Fibroblast of lung (primary cell): Measurements from ENCODE around the gene G6PC3. TPM values are rescaled to one million over a fixed set of nuclear protein-coding genes. Genes with fewer than 3 reads are reported as not detected.

Experiments used
- DNase-seq, 2 donors: peaks; one replicate each; pipeline versions ENCODE4 v3.0.0 to v3.0.0-alpha.2; 2010; ENCODE audit warnings: low read depth in 2 of 2
- H2AFZ ChIP-seq: 2 replicates; pipeline ENCODE4 v1.5.1; 2012; ENCODE audit warnings: low read length, control low read depth, inconsistent platforms
- H3K27ac ChIP-seq: 2 replicates; pipeline ENCODE4 v1.5.1; 2011; ENCODE audit warnings: low read length, control low read depth; ENCODE audit not compliant: insufficient read depth
- H3K27me3 ChIP-seq: 2 replicates; pipeline ENCODE4 v1.5.1; 2011; ENCODE audit warnings: mild to moderate bottlenecking, low read length; ENCODE audit not compliant: control insufficient read depth, insufficient read depth
- H3K36me3 ChIP-seq: 2 replicates; pipeline ENCODE4 v1.5.1; 2011; ENCODE audit warnings: low read length; ENCODE audit not compliant: control insufficient read depth, insufficient read depth
- H3K4me1 ChIP-seq: 2 replicates; pipeline ENCODE4 v1.5.1; 2011; ENCODE audit warnings: low read length; ENCODE audit not compliant: control insufficient read depth, insufficient read depth; ENCODE audit errors: extremely low read depth
- H3K4me2 ChIP-seq: 2 replicates; pipeline ENCODE4 v1.5.1; 2011; ENCODE audit warnings: low read length, control low read depth; ENCODE audit not compliant: insufficient read depth; ENCODE audit errors: extremely low read depth
- H3K4me3 ChIP-seq, 4 experiments: fragments of 200-600 bp in 1 of 4; sonication (generic) in 1 of 4; replicated peaks in 1 of 4; 2 replicates each; pipeline ENCODE4 v1.5.1; 2011 to 2016; ENCODE audit warnings: low read length in 4 of 4, low read depth in 3 of 4, mild to moderate bottlenecking in 3 of 4, control low read depth in 2 of 4, inconsistent platforms in 1 of 4, mixed read lengths in 1 of 4; ENCODE audit not compliant: insufficient read depth in 1 of 4; ENCODE audit errors: control extremely low read depth in 1 of 4
- H3K79me2 ChIP-seq: 2 replicates; pipeline ENCODE4 v1.5.1; 2012; ENCODE audit warnings: mild to moderate bottlenecking, low read length, inconsistent platforms; ENCODE audit not compliant: control insufficient read depth, insufficient read depth
- H3K9ac ChIP-seq: 2 replicates; pipeline ENCODE4 v1.5.1; 2011; ENCODE audit warnings: mild to moderate bottlenecking, low read length, control low read depth; ENCODE audit not compliant: insufficient read depth
- H3K9me3 ChIP-seq: 2 replicates; pipeline ENCODE4 v1.5.1; 2012; ENCODE audit warnings: low read depth, low read length; ENCODE audit not compliant: control insufficient read depth, insufficient read depth
- H4K20me1 ChIP-seq: 2 replicates; pipeline ENCODE4 v1.5.1; 2011; ENCODE audit warnings: low read length; ENCODE audit not compliant: control insufficient read depth, insufficient read depth; ENCODE audit errors: extremely low read depth
- EZH2 ChIP-seq: IDR thresholded peaks from 2 replicates; pipeline ENCODE4 v1.5.1; 2012; ENCODE audit warnings: low read length, control low read depth, mild to moderate bottlenecking; ENCODE audit errors: missing control alignments
- polyA plus RNA-seq, 2 donors: library from polyadenylated mRNA; depleted of rRNA in 1 of 2; stranded (reverse) in 1 of 2; unstranded in 1 of 2; fragments of >200 nt; gene quantifications; 2 replicates each; pipeline ENCODE4 v1.2.1, GENCODE V29; 2011 to 2012; ENCODE audit warnings: missing spikeins in 1 of 2
- total RNA-seq: library from RNA; depleted of rRNA; stranded (reverse); fragments of >200 nt; gene quantifications from 2 replicates; pipeline ENCODE4 v1.2.1, GENCODE V29; 2014
- TF ChIP-seq, protein P1 (sequence below), 2 donors: IDR thresholded peaks in 1 of 2; conservative IDR thresholded peaks in 1 of 2; 1 replicate in 1 of 2; 2 replicates in 1 of 2; pipeline ENCODE4 v1.5.1; 2011 to 2012; ENCODE audit warnings: low read length in 2 of 2, control low read depth in 1 of 2, inconsistent platforms in 1 of 2, low read depth in 1 of 2, mild to moderate bottlenecking in 1 of 2

The G6PC3 gene
- total and polyA plus RNA-seq, 2 donors (not counting 1 experiment from before 2014, with no cell fraction given) = 40.0 to 76.1 TPM

DNA sequence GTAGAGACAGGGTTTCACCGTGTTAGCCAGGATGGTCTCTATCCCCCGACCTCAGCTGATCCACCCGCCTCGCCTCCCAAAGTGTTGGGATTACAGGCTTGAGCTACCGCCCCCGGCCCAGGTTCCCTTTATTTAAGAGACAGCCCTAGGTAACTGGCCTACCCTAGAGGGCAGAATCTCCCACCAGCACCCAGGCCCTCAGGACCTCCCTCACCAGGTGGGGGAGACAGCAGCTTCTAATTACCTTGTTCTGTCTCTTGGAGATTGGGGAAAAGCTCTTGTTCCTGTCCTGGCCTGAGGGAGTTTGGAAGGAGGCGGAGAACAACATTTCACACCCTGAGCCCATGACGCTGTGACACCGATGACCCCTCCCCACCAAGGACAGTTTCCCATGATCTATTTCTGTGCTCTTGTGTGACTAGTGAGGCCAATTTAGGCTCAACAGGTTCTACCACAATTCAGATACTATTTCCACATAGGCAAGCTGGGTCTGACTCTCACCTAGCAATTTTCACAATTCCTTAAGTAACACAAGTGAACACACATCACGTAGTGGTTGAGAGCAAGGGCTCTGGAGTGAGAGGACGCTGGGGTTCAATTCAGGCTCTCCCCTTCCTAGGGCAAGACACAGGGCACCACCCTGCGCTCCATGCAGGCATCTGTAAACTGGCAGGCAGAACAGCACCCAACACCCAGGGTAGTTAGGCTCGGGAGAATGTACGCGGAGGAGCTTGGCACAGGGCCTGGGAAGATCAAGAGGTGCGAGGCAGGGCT, 32.5 kb downstream of the G6PC3 start:
- Histone ChIP-seq H3K79me2 (peaks cover 33% of the 10 kb centered on the region), H3K4me1 (peaks cover 10% of the 10 kb centered on the region), H3K4me3 (no peak overlapping the region), H2AFZ (no peak overlapping the region), H3K4me2 (no peak overlapping the region), H3K27ac (no peak overlapping the region), H3K27me3 (no peaks in the 10 kb centered on the region), H3K9ac (no peak overlapping the region), H3K9me3 (no peaks in the 10 kb centered on the region), H3K36me3 (no peaks in the 10 kb centered on the region), H4K20me1 (no peaks in the 10 kb centered on the region)
- no peak for DNase-seq
- no peak for TF ChIP-seq EZH2
- TF ChIP-seq, protein P1, sequence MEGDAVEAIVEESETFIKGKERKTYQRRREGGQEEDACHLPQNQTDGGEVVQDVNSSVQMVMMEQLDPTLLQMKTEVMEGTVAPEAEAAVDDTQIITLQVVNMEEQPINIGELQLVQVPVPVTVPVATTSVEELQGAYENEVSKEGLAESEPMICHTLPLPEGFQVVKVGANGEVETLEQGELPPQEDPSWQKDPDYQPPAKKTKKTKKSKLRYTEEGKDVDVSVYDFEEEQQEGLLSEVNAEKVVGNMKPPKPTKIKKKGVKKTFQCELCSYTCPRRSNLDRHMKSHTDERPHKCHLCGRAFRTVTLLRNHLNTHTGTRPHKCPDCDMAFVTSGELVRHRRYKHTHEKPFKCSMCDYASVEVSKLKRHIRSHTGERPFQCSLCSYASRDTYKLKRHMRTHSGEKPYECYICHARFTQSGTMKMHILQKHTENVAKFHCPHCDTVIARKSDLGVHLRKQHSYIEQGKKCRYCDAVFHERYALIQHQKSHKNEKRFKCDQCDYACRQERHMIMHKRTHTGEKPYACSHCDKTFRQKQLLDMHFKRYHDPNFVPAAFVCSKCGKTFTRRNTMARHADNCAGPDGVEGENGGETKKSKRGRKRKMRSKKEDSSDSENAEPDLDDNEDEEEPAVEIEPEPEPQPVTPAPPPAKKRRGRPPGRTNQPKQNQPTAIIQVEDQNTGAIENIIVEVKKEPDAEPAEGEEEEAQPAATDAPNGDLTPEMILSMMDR (conservative IDR thresholded peaks at IDR 0.05 in 1 of 2, IDR thresholded peaks at IDR 0.05 in 1 of 2; ENCODE audit: low read depth in 1 of 2, low read length in 2 of 2) = no peak

DNA sequence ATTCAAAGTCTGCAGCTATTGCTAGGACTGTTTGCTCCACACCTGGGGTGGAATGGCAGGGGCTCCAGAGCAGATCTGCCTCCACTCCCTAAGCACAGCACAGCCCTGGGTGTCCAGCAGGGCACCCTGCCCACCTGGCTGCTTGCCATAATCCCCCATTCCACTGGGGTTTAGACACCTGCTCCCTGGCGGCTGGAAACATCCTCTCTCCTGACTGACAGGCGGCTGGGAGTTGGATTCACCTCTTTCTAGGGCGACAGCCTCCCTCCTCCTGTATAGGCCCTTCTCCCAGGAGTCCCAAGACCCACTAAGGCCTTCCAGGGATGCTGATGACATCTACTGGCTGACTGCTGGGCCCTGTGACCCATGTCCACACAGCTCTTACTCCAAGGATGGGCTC, 34.9 kb downstream of the G6PC3 start:
- Histone ChIP-seq H3K4me1 (peaks cover 29% of the 10 kb centered on the region), H3K4me3 (no peak overlapping the region), H3K36me3 (no peaks in the 10 kb centered on the region), H2AFZ (no peak overlapping the region), H3K79me2 (peaks cover 41% of the 10 kb centered on the region), H3K4me2 (no peak overlapping the region), H3K27ac (no peak overlapping the region), H3K9me3 (no peaks in the 10 kb centered on the region), H3K9ac (no peak overlapping the region), H3K27me3 (no peaks in the 10 kb centered on the region), H4K20me1 (no peaks in the 10 kb centered on the region)
- no peak for DNase-seq
- TF ChIP-seq, protein P1 (conservative IDR thresholded peaks at IDR 0.05 in 1 of 2, IDR thresholded peaks at IDR 0.05 in 1 of 2; ENCODE audit: low read depth in 1 of 2, low read length in 2 of 2) = no peak
- TF ChIP-seq EZH2 = no peak

- TF ChIP-seq, protein P1 (conservative IDR thresholded peaks at IDR 0.05 in 1 of 2, IDR thresholded peaks at IDR 0.05 in 1 of 2; ENCODE audit: low read depth in 1 of 2, low read length in 2 of 2) = no peak
- TF ChIP-seq EZH2 = no peak
- Histone ChIP-seq H4K20me1 (no peaks in the 10 kb centered on the region), H3K79me2 (peaks cover 42% of the 10 kb centered on the region), H2AFZ (no peak overlapping the region), H3K4me1 (peaks cover 33% of the 10 kb centered on the region), H3K9me3 (no peaks in the 10 kb centered on the region), H3K4me3 (no peak overlapping the region), H3K4me2 (no peak overlapping the region), H3K36me3 (no peaks in the 10 kb centered on the region), H3K9ac (no peak overlapping the region), H3K27me3 (no peaks in the 10 kb centered on the region), H3K27ac (no peak overlapping the region)
- no peak for DNase-seq
Observed at GRCh38 chr17:44105941-44106340, 35.4 kb downstream of the G6PC3 start.
